GM19468 (cell line): ENCODE data around the gene TMSB15C.
A peak's percentile ranks its signal among the peaks of the same experiment; 100 is the strongest.
"Not testable (repeated sequence)": the region's sequence is repeated elsewhere in the genome, so short reads cannot be mapped to it uniquely, and the experiment has no call there.

Experiments used
- ATAC-seq: cut with Tn5 transposase; IDR thresholded peaks from one replicate; pipeline ENCODE4 v1.9.1; 2021; ENCODE audit warnings: mild to moderate bottlenecking, moderate library complexity, moderate number of reproducible peaks; ENCODE audit not compliant: unreplicated experiment; ENCODE audit errors: extremely low read depth

The TMSB15C gene

DNA sequence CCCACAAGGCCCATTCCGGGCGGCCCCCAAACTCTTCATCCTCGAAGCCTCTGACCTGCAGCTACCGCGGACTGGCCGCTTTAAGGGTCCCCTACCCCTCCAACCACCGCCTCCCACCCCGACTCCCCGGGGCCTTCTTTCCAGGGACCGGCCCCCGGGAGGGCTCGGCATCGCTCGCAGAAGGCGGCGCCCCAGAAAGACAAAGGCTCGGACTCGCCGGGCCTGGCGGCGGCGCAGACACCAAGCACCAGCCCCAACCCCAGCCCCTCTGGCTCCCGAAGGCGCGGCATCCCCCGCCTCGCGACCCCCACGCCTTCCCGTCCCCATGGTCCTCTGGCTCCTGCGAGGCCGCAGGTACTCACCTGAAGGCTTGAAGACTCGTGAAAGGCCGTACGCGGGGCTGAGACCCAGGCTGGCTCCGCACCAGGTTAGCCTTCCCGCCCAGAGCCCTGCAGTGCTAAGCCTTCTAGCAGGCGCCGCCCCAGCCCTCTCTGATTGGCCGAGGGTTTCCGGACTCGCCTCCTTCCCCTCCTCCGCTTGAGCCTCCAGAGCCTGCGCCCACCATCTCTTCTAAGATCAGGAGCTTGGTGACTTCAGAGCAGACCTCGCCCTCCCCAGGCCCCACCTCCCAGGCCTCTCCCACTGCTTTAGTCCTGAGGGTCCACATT, at the start of gene TMSB15C:
TSS of gene TMSB15C (minus strand) at position 459 of the 668 bp plus-strand sequence.
- ATAC-seq, result peak; percentile 75

DNA sequence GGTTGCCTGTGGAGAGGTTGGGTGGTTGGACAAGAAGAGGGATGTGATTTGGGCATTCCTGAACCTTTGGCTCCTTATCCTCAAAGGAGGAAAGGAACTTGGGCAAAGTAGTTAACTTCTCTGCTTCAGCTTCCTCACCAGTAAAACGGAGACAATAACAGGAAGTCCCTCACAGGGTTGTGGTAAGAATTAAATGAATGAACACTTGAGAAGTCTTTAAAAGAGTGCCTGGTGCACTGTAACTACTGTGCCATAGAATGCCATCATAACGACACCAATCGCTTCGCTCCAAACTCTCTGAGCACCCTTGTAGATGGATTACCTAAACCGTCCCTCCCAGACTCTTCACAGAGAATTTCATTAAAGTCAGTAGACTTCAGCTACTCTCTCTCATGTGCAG, 46.8 kb upstream of the TMSB15C start:
- ATAC-seq, result no peak

DNA sequence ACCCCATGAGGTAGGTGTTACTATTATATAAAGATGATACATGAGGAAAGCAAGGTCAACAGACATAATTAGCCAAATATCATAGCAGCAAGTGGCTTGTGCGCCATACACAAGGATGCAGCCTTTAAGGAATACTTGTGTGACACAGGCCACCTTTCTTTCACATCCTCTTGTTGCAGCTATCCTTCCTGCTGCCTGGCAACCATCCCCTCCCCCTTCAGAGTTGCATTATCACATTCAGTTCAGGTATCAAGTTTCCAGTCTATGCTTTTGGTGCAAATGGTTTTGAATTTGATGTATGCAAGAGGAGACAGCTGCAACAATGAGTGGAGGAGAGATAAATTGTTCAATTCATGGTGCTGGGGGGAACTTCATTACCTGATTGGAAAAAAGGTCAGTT, 42.7 kb upstream of the TMSB15C start:
- ATAC-seq, result no peak

DNA sequence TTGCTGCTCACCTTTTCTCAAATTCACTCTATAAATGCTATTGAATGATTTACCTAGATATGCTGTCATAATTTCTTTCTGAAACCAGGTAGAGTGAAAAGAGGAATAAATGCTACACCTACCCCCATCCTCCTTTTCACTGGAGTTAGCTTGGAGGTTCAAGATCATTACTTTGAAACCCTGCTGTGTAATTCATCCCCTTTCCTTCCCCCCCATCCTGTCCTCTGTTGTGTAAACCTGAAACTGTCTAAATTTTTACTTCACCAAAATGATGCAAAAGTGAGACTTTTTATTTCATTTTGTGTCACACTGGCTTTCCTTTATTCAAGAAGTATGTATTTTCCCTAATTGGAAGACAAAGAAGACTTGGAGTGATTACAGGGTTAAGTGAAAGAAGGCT, 41.7 kb upstream of the TMSB15C start:
- no peak for ATAC-seq

DNA sequence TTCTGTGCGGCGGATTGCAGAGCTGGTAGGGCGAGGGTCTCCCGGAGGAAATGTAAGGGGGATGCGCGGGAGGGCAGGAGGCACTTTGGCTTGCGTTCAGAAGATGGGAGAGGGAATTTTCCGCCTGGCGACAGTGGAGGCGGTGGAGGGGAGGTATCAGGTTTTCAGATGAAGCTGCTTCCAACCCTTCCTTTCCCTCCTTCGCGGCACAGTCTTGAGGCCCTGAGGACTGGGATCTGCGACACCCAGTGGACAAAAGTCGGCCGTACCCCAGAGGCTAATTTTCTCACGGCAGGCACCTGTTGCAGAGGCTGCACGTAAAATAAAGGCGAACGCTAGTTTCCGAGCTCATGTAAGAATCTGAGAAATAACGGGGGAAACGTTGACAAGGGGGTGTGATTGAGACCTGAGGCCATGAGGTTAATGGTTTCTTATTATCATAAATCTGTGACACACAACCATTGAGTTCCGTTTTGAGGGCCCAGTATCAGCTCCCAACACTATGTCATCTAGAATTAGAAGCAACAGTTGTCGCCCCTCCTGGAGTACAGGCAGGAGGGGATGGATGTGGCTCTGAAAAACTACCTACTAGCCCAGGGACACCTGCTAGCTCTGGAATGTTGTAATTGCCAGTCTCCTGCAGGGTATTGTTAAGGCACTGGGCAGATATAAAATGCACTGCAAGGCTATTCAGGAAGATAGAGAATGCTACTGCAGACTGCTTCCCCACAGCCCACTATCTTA, 37.4 kb upstream of the TMSB15C start:
- ATAC-seq, result no peak

DNA sequence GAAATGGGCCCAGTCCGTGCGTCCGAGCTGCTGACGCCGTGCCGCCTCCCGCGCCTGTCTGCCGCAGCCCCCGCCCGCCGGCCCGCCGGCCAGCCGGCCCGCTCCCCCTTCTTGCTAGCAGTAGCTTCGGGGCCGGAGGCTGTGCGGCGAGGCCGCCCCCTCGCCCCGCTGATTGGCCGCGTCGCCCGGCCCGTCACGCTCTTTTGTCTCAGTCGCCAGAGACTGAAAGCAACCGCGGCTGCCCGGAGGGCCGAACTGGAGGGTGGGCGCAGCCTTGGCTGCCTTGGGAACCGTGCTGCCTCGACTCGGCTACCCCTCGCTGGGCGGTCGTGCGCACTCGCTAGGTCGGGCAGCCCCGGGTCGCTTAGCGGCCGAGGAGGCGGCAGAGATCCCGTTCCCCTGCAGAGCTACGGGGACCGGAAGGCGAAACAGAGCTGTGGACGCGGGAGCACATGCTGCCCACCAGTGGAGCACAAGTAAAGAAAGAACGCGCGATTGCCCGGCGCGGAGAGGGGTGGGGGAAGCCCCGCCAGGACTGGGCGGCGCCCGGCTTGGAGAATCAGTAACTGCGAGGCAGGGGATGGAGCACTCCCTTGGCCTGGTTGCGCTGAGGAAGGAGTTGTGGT, 36.4 kb upstream of the TMSB15C start, which contains the start of gene ZCCHC18:
TSS of gene ZCCHC18 (plus strand) at position 198 of the 626 bp plus-strand sequence. CDS start 1,589 bp downstream, outside the sequence.
- ATAC-seq, result peak; percentile 64

DNA sequence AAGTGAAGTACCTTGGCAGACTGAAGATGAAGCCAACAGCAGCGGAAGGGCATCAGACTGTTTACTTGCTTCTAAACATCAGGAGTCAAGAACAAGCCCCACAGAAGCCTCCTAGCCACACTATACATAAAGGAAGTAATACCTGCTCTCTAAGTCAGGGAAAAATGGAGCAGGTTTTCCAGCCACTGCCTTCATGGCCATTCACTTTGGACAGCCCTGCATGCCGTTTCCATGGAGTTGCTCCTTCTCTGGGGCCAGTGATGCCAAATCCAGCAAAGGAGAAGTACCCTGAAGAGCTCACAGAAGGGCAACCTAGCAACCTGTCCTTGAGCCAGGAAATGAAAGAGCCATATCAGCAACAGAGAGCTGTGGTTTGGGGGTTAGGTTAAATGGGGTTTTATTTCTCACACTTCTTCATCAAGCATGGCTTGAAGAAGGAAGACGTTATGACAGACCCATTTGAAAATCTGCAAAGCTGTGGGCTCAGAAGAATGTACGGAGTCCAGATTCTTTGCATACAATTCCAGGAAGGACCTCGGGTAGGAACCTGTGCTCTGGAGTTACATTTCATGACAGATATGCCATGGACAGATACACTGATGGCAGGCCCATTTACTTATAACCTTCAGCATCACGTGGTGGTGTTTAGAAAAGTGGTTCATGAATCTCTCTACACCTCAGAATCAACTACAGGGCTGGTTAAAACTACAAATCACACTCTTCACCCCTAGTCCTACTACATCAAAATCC, 34.6 kb upstream of the TMSB15C start:
- peak; percentile 28 for ATAC-seq

DNA sequence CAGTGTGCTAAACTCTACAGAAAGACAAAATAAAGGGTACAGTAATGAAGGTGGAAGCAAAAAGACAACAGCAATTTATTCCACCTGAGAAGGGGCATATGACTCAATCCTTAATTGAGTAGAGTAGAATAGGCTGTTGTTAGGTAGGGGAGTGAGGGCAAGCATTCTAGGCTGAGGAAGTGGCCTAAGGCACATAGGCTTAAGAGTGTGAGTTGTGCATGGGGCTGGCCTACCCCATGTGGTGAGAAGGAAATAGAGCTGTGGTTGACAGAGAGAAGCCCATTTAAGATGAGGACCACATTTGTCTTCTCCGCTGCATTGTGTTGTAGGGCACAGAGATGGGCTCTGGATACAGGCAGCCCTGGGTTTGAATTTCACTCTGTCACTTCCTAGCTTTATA, 32.9 kb upstream of the TMSB15C start:
- ATAC-seq, result no peak

DNA sequence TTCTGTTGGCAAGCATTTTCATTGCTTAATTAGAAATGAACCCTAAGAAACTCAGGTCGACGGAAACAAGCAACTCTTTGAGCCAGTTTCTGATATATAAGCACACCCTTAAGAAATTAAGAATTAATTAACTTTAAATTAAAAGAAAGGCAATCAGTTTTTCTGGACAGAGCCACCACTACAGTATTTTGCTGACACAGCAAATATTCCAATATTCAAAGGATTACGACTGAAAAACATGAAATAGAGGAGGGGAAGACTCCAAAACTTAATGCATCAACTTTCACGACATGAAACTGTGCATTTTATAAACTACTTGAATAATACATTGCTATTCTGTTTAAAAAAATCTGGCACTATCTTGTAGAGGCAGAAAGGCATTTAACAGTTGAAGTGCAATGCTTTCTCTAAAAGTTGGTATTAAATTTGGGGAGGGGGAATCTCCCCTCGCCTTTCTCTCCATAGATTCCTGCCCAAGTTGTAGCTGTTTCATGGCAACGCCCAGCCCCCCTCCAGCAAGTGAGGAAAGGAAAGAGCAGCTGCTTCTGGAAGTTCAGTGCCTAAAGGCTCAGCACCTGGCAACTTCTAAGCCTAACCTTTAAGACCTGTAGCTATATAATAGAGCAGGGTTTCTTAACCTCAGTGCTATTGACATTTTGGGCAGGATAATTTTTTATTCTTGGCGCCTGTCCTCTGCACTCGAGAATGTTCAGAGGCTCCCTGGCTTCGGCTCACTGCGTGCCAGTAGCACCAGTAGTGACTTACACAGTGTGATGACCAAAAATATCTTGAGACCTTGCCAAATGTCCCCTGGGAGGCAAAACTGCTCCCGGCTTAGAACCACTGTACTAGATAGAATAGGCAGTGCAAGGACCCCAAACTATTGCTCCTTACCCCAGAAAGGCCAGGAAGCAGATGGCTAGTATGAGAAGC, 29.6 kb upstream of the TMSB15C start:
- no peak for ATAC-seq

DNA sequence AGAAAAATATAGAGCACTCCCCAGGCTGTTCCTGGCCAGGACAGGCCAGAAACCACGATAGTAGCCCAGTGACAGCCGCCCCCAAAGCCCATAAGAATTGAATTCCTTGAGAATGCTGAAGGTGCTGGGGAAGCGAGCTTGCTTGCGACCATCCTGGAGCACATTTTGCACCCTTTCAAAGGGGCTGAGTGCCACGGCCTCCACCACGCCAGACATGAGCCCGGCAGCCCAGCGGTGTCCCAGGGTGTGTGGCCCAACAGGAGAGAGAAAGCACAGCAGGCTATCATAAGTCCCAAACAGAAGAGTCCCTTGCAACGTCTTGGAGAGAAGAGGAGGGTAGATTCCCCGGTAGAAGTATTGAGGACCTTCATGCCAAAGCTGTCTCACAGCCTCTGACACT, 28.6 kb upstream of the TMSB15C start:
- no peak for ATAC-seq

DNA sequence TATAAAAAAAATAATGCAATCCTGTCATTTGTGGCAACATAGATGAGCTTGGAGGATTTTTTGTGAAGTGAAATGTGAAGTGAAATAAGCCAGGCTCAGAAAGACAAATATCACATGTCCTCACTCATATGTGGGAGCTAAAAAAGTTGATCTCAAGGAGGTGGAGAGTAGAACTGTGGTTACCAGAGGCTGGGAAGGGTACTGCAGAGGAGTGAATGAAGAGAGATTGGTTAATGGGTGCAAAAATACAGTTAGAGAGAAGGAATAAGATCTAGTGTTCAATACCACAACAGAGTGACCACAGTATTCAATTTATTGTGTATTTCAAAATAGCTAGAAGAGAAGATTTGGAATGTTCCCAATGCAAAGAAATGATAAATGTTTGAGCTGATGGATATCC, 22.9 kb upstream of the TMSB15C start:
- ATAC-seq, result peak; percentile 29

DNA sequence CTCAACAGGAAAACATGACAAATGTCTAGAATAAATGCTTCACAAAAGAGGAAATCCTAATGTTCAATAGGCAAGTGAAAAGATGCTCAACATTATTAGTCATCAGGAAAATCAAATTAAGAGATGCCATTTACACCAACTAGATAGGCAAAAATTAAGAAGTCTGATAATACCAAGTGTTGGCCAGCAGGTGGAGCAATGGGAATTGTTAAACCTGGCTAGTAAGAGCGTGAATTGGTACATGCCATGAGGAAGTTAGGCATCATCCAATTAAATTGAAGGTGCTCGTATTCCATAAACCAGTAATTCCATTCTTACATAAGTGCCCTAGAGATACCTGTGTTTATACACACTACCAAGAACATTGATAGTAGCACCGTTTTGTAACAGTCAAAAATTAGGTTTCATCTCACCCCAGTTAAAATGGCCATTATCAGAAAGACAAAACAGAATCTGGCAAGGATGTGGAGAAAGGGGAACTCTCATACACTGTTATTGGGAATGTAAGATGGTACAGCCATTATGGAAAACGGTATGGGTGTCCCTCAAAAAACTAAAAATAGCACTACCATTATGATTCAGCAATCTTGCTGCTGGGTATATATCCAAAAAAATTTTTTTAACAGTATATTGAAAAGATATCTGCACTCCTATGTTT, 22.2 kb upstream of the TMSB15C start:
- peak; percentile 34 for ATAC-seq

DNA sequence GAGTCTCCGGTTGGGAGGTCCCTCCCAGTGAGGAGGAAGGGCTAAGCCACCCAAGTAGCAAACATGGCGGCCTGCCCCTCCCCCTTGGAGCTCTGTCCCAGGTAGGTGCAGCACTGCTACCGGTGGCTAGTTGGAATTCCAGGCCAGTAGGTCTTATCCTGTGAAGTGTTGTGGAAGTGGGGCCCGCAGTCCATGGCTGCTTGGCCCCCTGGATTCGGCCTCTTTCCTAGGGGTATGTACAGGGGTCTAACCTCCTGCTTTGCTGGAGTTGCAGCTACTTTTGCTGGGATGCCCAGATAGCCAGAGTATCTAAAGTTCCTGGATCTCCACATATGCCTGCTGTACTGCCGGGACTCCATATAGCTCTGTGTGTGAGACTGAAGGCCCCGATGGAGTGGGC, 9.9 kb upstream of the TMSB15C start:
- ATAC-seq, result no peak

DNA sequence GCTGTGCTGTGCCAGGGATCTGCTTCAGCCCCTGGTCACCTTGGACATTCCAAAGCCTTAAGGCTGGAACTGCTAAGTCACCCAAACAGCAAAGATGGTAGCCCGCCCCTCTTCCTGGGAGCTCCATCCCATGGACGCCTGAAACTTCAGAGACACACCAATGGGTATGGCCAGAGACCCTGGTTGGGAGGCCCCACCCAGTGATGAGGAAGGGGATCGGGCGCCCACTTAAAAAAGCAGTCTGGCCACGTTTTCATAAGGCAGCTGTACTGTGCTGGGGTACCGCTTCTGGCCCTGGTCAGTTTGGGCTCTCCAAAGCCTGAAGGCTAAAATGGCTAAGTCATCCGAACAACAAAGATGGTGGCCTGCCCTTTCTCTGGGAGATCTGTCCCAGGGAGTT, 9.4 kb upstream of the TMSB15C start:
- no peak for ATAC-seq

DNA sequence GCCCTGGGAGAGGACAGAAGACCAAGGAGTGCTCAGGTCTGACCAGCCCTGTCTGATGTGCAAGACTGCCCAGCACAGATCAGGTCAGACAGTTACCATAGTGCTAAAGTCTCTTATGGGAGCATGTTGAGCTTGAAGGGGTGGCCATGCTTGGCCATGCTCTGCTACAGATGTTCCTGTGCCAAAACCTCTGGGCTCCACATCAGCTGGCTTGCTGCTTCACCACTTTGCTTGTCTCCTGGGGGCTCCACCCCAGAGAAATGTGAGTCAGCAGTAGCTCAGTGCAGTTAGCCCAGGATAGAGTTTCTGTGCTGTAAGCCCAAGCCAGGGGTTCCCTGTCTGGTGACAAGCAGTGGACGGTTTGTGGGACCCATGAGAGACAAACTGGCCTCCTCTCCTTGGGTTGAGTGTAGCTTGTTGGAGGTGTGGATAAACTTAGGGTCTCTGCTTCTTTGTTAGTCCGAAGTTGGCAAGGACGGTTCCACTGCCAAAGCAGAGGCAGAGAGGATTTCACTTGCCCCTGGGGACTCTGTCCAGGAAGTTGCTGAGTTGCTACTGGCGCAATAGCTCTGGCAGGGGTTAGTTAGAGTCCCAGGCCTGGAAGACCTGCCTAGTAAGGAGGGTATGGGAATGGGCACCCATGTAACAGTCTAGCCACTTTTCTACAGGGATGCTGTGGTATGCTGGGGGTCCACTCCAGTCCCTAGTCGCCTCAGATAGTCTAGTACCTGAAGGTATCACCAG, 8.7 kb upstream of the TMSB15C start:
- ATAC-seq, result no peak

DNA sequence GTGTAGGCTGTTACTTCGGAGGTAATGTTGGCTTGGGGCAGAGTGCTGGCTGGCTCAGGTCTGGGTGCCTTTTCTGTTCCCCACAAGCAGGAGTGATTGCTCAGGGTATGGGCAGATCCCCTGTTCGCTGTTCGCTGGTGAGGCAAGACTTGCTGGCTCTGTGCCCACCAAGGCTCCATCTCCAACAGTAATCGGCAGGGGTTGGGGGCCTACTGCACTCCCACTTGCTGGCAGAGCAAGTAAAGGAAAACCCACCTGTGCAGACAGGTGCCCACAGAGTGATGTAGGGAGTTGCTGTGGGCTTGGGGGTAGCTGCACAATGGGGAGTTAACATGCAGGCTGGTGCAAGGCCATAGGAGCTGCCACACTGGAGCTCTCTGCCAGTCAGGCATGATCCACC, 8.0 kb upstream of the TMSB15C start:
- ATAC-seq, result no peak

DNA sequence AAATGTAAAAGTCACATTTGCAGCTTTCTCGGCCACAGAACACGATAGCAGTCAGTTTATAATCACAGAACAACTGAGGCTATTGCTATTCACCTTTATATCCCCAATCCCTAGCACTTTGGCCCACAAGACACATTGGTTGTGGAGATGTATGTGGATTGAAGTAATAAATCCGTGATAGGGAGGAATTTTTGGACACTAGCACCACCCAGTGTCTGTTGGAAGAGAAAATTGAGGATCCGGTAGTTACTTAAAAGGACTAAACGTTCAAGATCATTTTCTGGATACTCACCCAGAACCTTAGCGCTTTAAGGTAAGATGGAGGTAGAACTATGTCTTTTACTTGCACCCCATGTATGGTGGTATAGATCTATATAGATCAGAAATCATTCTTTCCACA, 1.8 kb upstream of the TMSB15C start:
- not testable (repeated sequence) for ATAC-seq

DNA sequence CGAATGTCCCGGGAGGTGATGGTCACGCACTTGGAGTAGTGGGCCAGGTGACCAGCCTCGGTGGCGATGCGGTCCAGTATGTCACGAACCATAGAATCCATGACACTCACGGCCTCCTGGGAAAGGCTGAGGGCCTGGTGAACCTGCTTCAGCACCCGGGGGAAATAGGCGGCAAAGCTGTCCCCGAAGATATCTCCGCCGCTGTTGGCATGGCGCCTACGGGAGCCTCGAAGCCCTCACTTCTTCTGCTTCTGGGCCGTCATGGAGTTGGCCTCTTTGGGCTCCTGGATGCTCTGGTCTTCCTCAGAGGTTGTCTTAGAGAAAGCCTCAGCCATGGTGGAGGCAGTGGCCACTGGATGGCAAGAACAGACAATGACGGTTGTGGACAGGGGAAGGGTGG, 13.4 kb downstream of the TMSB15C start:
- not testable (repeated sequence) for ATAC-seq
